Liver (tissue), 9 donors: Measurements from ENCODE around the gene SNAPC4. TPM values are rescaled to one million over a fixed set of nuclear protein-coding genes. Genes with fewer than 3 reads are reported as not detected.

Experiments used
- DNase-seq: peaks from one replicate; pipeline ENCODE4 v3.0.0-alpha.2; 2017; ENCODE audit warnings: low spot score
- H3K27ac ChIP-seq, 2 donors: one replicate each; pipeline ENCODE4 v1.7.0; 2013; ENCODE audit warnings: inconsistent platforms in 2 of 2, low read length in 2 of 2, control low read depth in 1 of 2, low read depth in 1 of 2, mild to moderate bottlenecking in 1 of 2
- H3K27me3 ChIP-seq, 4 donors: one replicate each; pipeline versions ENCODE4 v1.6.1 to v1.7.0; 2013; ENCODE audit warnings: low read length in 3 of 4, inconsistent platforms in 1 of 4, mild to moderate bottlenecking in 1 of 4, moderate library complexity in 1 of 4; ENCODE audit not compliant: control insufficient read depth in 4 of 4, insufficient read depth in 4 of 4
- H3K36me3 ChIP-seq, 4 donors: one replicate each; pipeline versions ENCODE4 v1.6.1 to v1.7.0; 2013; ENCODE audit warnings: low read length in 3 of 4, mild to moderate bottlenecking in 3 of 4, low read depth in 1 of 4, moderate library complexity in 1 of 4; ENCODE audit not compliant: control insufficient read depth in 4 of 4, insufficient read depth in 3 of 4
- H3K4me1 ChIP-seq, 4 donors: one replicate each; pipeline versions ENCODE4 v1.6.1 to v1.7.0; 2013; ENCODE audit warnings: low read length in 3 of 4, mild to moderate bottlenecking in 3 of 4, moderate library complexity in 1 of 4; ENCODE audit not compliant: control insufficient read depth in 4 of 4, insufficient read depth in 4 of 4
- H3K4me3 ChIP-seq, 3 donors: one replicate each; pipeline versions ENCODE4 v1.6.1 to v1.7.0; 2013; ENCODE audit warnings: low read length in 3 of 3, control low read depth in 1 of 3, low read depth in 1 of 3, mild to moderate bottlenecking in 1 of 3
- H3K9ac ChIP-seq, 2 donors: one replicate each; pipeline ENCODE4 v1.7.0; 2013; ENCODE audit warnings: low read length in 2 of 2, mild to moderate bottlenecking in 2 of 2, moderate library complexity in 2 of 2, control low read depth in 1 of 2, low read depth in 1 of 2
- H3K9me3 ChIP-seq, 4 donors: one replicate each; pipeline versions ENCODE4 v1.6.1 to v1.7.0; 2013; ENCODE audit warnings: low read length in 3 of 4; ENCODE audit not compliant: control insufficient read depth in 4 of 4
- ATF3 ChIP-seq: IDR thresholded peaks from 2 replicates; pipeline ENCODE4 v1.6.1; 2016; ENCODE audit warnings: antibody characterized with exemption
- CTCF ChIP-seq: fragments of 150-350 bp; IDR thresholded peaks from 2 replicates; pipeline ENCODE4 v1.5.1; 2017; ENCODE audit warnings: improper control_type of control experiment, low read depth, low read length; ENCODE audit not compliant: missing input control
- EGR1 ChIP-seq, 2 donors: IDR thresholded peaks; 2 replicates each; pipeline ENCODE4 v1.6.1; 2016 to 2018; ENCODE audit warnings: antibody characterized with exemption in 2 of 2, low read depth in 2 of 2
- FOXA1 ChIP-seq: IDR thresholded peaks from 2 replicates; pipeline ENCODE4 v1.6.1; 2016; ENCODE audit warnings: antibody characterized with exemption
- FOXA2 ChIP-seq: IDR thresholded peaks from 2 replicates; pipeline ENCODE4 v1.6.1; 2016; ENCODE audit warnings: antibody characterized with exemption
- GABPA ChIP-seq, 2 donors: IDR thresholded peaks in 1 of 2; conservative IDR thresholded peaks in 1 of 2; 2 replicates each; pipeline ENCODE4 v1.6.1; 2016; ENCODE audit warnings: antibody characterized with exemption in 2 of 2, mild to moderate bottlenecking in 1 of 2, moderate library complexity in 1 of 2
- HNF4A ChIP-seq, 2 donors: conservative IDR thresholded peaks; 2 replicates each; pipeline ENCODE4 v1.6.1; 2016; ENCODE audit warnings: antibody characterized with exemption in 2 of 2, mild to moderate bottlenecking in 2 of 2
- HNF4G ChIP-seq: IDR thresholded peaks from 2 replicates; pipeline ENCODE4 v1.6.1; 2016; ENCODE audit warnings: antibody characterized with exemption
- JUND ChIP-seq, 2 donors: IDR thresholded peaks; 2 replicates each; pipeline ENCODE4 v1.6.1; 2016; ENCODE audit warnings: antibody characterized with exemption in 2 of 2
- MAX ChIP-seq: IDR thresholded peaks from 2 replicates; pipeline ENCODE4 v1.6.1; 2016; ENCODE audit warnings: antibody characterized with exemption
- NR2F2 ChIP-seq: IDR thresholded peaks from 2 replicates; pipeline ENCODE4 v1.6.1; 2016; ENCODE audit warnings: antibody characterized with exemption
- RAD21 ChIP-seq, 2 donors: IDR thresholded peaks; 2 replicates each; pipeline ENCODE4 v1.6.1; 2016; ENCODE audit warnings: antibody characterized with exemption in 2 of 2, mild to moderate bottlenecking in 2 of 2
- RXRA ChIP-seq, 2 donors: IDR thresholded peaks; 2 replicates each; pipeline ENCODE4 v1.6.1; 2017 to 2018; ENCODE audit warnings: antibody characterized with exemption in 2 of 2, mild to moderate bottlenecking in 1 of 2
- SP1 ChIP-seq: IDR thresholded peaks from 2 replicates; pipeline ENCODE4 v1.6.1; 2018; ENCODE audit warnings: antibody characterized with exemption, mild to moderate bottlenecking
- TAF1 ChIP-seq: conservative IDR thresholded peaks from 2 replicates; pipeline ENCODE4 v1.6.1; 2016; ENCODE audit warnings: antibody characterized with exemption, mild to moderate bottlenecking
- YY1 ChIP-seq: IDR thresholded peaks from 2 replicates; pipeline ENCODE4 v1.6.1; 2016; ENCODE audit warnings: antibody characterized with exemption, mild to moderate bottlenecking
- WGBS: extraction: QIAGEN DNeasy Blood & Tissue Kit; methylation state at CpG from one replicate; pipeline ENCODE4 v1.1.7; 2013; 5-methylcytosine and 5-hydroxymethylcytosine counted together
- polyA plus RNA-seq, 2 donors: library from polyadenylated mRNA; stranded (reverse) in 1 of 2; unstranded in 1 of 2; fragments of 200-250 nt in 1 of 2; fragments of >200 nt in 1 of 2; fragmentation: Nextera tagmentation in 1 of 2; extraction: Ambion mirVana in 1 of 2; gene quantifications; one replicate each; pipeline versions ENCODE4 v1.2.1 to v1.2.3, GENCODE V29; 2013 to 2015
- total RNA-seq, 2 donors: library from RNA; depleted of rRNA; stranded (reverse); fragments of >200 nt; gene quantifications; one replicate each; pipeline ENCODE4 v1.2.3, GENCODE V29; 2014
- TF ChIP-seq, protein P1 (sequence below): IDR thresholded peaks from 2 replicates; pipeline ENCODE4 v1.6.1; 2016; ENCODE audit warnings: antibody characterized with exemption, mild to moderate bottlenecking
- TF ChIP-seq, protein P2 (sequence below): IDR thresholded peaks from 2 replicates; pipeline ENCODE4 v1.6.1; 2016; ENCODE audit warnings: antibody characterized with exemption
- donor health status: healthy.
- donor health status: healthy.
- donor health status: healthy.
- donor health status: healthy.
- donor health status: healthy.

SNAPC4 gene
- total and polyA plus RNA-seq, 4 donors, result 0.75 to 4.2 (median 3.1) TPM

DNA sequence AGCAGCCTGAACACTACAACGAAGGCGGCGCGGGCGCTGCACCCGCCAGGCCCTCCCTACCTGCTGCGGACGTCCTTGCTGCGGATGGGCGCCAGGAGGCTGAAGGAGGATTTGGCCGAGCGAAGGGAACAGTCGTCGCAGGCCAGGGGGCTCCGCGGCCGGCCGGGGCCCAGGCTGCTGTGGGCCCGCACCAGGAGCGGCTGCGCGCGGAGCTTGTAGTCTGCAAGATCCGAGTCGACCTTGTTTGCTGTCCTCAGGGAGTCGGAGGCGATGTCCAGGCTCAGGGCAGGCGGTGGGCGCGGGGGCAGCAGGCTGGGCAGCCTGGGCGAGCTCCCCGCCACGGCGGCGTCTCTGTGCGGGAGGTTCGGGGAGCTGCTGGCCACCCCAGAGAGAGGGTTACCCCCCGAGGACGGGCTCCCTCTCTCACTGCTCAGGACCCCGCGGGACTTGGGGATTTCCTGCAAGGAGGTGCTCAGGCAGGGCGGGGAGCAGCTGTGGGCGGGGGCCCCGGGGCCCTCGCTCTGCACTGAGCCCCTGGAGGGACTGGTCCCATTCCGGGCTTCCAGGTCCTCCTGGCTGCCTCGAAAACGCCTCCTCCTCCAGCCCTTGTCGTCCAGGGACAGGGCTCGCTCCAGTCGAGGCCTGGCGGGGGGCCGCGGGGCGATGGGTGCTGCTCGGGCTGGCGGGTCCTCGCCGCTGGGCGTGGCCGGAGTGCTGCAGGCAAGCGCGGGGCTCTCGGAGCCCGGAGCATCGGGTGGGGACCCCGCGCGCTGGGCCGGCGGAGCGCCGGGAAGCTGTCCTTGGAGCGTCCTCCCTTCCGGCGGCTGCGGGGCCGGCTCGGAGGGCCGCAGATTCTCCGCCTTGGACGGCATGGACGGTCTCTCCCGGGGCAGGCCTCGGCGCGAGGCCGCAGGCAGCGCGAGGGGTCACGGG, 38.8 kb upstream of the SNAPC4 start:
- H3K27me3 ChIP-seq, result no peaks in the 10 kb centered on the region
- peak overlapping the region; percentile 33 to 46 for H3K9ac ChIP-seq
- peaks cover 14 to 60% (median 53%) of the 10 kb centered on the region in 4 donors for H3K4me1 ChIP-seq
- no peak for TF ChIP-seq HNF4G
- TF ChIP-seq FOXA2, result no peak
- no peak for TF ChIP-seq RXRA (IDR thresholded peaks at IDR 0.05)
- TF ChIP-seq EGR1 (IDR thresholded peaks at IDR 0.05; ENCODE audit: low read depth in 2 of 2), result no peak
- no peak for TF ChIP-seq FOXA1
- TF ChIP-seq RAD21 (IDR thresholded peaks at IDR 0.05), result no peak
- no peak for TF ChIP-seq HNF4A (conservative IDR thresholded peaks at IDR 0.05)
- no peak for TF ChIP-seq CTCF
- TF ChIP-seq, protein P1, sequence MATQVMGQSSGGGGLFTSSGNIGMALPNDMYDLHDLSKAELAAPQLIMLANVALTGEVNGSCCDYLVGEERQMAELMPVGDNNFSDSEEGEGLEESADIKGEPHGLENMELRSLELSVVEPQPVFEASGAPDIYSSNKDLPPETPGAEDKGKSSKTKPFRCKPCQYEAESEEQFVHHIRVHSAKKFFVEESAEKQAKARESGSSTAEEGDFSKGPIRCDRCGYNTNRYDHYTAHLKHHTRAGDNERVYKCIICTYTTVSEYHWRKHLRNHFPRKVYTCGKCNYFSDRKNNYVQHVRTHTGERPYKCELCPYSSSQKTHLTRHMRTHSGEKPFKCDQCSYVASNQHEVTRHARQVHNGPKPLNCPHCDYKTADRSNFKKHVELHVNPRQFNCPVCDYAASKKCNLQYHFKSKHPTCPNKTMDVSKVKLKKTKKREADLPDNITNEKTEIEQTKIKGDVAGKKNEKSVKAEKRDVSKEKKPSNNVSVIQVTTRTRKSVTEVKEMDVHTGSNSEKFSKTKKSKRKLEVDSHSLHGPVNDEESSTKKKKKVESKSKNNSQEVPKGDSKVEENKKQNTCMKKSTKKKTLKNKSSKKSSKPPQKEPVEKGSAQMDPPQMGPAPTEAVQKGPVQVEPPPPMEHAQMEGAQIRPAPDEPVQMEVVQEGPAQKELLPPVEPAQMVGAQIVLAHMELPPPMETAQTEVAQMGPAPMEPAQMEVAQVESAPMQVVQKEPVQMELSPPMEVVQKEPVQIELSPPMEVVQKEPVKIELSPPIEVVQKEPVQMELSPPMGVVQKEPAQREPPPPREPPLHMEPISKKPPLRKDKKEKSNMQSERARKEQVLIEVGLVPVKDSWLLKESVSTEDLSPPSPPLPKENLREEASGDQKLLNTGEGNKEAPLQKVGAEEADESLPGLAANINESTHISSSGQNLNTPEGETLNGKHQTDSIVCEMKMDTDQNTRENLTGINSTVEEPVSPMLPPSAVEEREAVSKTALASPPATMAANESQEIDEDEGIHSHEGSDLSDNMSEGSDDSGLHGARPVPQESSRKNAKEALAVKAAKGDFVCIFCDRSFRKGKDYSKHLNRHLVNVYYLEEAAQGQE, result no peak
- no peak for TF ChIP-seq ATF3
- TF ChIP-seq, protein P2, sequence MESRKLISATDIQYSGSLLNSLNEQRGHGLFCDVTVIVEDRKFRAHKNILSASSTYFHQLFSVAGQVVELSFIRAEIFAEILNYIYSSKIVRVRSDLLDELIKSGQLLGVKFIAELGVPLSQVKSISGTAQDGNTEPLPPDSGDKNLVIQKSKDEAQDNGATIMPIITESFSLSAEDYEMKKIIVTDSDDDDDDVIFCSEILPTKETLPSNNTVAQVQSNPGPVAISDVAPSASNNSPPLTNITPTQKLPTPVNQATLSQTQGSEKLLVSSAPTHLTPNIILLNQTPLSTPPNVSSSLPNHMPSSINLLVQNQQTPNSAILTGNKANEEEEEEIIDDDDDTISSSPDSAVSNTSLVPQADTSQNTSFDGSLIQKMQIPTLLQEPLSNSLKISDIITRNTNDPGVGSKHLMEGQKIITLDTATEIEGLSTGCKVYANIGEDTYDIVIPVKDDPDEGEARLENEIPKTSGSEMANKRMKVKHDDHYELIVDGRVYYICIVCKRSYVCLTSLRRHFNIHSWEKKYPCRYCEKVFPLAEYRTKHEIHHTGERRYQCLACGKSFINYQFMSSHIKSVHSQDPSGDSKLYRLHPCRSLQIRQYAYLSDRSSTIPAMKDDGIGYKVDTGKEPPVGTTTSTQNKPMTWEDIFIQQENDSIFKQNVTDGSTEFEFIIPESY, result no peak
- TF ChIP-seq SP1, result no peak
- TF ChIP-seq GABPA (IDR thresholded peaks at IDR 0.05 in 1 of 2, conservative IDR thresholded peaks at IDR 0.05 in 1 of 2), result no peak
- no peak for TF ChIP-seq MAX
- TF ChIP-seq JUND (IDR thresholded peaks at IDR 0.05), result no peak
- no peak for TF ChIP-seq TAF1
- TF ChIP-seq YY1, result no peak
- no peak for TF ChIP-seq NR2F2
- no peaks in the 10 kb centered on the region for H3K9me3 ChIP-seq
- peak; percentile 57 for DNase-seq
- WGBS, result 9% methylated on average over 91 of the region's 91 CpGs
- H3K27ac ChIP-seq, result peak overlapping the region in 1 of 2 donors; percentile 56
- peaks cover 6 to 22% (median 15%) of the 10 kb centered on the region in 4 donors for H3K36me3 ChIP-seq
- peak overlapping the region; percentile 56 to 78 (median 73) for H3K4me3 ChIP-seq
